Measurements from ENCODE around the gene TENM4.
"Not testable (repeated sequence)": the region's sequence is repeated elsewhere in the genome, so short reads cannot be mapped to it uniquely, and the experiment has no call there.

Gene TENM4

DNA sequence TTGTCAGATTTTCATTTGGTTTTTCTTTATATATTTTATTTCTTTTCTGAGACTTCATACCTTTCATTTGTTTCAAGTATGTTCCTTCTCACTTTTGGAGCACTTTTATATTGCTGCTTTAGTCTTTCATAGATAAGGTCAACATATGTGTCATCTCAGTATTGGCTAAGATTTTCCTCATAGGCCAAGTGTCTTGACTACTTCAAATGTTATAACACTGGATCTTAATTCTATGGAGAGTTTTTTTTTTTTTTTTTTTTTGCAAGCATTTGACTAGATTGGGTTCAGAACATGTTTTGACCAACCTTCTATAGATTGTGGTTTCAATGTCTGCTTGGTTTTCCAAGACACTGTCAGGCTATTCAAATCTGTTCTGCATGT is 797.2 kb downstream of the TENM4 start:
- no peak for DNase-seq

DNA sequence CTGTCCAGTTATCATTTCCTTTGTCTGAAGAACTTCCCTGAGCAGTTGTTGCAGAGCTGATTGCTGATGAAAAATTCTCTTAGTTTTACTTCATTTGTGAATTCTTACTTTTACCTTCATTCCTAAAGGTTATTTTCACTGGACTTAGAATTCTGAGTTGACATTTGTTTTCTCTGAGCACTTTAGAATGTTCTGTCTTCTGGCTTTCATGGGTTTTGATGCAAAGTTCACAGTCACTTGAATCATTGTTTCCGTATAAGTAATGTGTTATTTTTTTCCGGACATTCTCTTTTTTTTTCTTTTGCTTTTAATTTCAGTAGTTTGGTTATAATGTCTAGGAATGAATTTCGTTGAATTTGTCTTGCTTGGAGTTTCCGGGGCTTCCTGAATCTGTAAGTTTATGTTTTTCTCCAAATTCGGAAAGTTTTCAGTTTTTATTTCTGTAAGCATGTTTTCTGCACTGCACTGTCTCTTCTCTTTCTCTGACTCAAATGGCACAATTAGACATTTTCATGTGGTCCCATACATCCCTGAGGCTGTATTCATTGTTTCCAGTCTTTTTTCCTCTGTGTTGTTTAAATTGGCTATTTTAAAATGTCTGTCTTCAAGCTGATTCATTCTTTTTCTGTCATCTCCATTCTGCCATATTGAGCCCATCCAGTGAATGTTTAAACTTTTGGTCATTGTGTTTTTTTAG is 797.7 kb downstream of the TENM4 start:
- no peak for DNase-seq

GRCh38 chr11:78641541-78641940 is 799.3 kb downstream of the TENM4 start:
- no peak for DNase-seq

- no peak for DNase-seq
These were observed 802.0 kb downstream of the TENM4 start for GRCh38 chr11:78638704-78639380.

GRCh38 chr11:78637527-78637926 is 803.3 kb downstream of the TENM4 start:
- DNase-seq: not testable (repeated sequence)

DNA sequence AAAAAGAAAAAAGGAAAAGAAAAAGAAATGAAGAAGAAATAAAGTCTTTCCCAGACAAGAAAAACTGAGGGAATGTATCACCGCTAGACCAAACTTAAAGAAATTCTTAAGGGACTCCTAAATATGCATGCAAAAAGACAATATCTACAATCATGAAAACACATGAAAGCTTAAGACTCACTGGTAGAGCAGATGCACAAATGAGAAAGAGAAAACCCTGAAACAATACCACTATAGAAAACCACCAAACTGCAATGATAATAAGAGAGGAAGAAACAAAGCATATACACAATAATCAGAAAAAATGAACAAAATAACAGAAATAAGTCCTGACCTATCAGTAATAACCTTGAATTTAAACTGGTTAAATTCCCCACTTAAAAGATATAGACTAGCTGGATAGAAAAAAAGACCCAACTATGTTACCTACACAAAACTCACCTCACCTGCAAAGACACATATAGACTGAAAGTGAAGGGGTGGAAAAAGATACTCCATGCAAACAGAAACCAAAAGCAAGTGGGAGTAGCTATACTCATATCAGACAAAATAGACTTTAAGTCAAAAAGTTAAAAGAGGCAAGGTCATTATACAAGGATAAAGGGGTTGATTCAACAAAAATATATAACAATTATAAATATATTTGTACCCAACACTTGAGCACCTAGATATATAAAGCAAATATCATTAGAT is 804.9 kb downstream of the TENM4 start:
- no peak for DNase-seq

- DNase-seq: no peak
These were observed 807.1 kb downstream of the TENM4 start for GRCh38 chr11:78633516-78634310.

GRCh38 chr11:78630561-78631303 is 810.1 kb downstream of the TENM4 start:
- no peak for DNase-seq

DNA sequence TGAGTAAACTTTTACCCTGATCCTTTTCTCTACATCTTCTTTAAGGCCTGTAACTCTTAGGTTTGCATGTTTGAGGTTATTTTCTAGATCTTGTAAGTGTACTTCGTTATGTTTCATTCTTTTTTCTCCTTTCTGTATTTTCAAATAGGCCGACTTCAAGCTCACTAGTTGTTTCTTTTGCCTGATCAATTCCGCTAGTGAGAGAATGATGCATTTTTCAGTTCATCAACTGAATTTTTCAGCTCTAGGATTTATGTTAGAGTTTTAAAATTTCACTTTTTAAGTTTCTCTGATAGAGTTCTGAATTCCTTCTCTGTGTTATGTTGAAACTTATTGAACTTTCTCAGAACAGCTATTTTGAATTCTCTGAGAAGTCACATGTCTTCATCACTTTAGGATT is 810.7 kb downstream of the TENM4 start:
- no peak for DNase-seq

- DNase-seq: no peak
These were observed 818.2 kb downstream of the TENM4 start for GRCh38 chr11:78622666-78623065.

DNA sequence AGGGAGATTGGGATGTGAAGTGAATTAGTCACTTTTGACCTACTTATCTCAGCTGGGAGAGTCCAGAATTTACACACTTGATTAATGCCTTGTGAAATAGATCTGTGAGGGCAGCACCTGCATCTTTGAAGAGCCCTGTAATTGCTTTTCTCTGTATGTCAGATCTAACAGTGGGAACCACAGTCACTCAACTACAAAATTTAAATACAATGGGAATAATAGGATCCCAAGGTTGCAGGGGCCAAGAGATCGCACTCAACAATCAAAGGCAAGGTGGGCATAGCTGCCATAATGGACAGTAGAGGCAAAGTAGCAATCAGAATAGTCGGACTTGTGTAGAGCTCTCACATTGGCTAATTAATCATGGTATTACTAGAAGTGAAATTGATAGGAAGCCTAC is 820.7 kb downstream of the TENM4 start:
- DNase-seq: no peak

GRCh38 chr11:78615724-78616123 is 825.1 kb downstream of the TENM4 start:
- no peak for DNase-seq

DNA sequence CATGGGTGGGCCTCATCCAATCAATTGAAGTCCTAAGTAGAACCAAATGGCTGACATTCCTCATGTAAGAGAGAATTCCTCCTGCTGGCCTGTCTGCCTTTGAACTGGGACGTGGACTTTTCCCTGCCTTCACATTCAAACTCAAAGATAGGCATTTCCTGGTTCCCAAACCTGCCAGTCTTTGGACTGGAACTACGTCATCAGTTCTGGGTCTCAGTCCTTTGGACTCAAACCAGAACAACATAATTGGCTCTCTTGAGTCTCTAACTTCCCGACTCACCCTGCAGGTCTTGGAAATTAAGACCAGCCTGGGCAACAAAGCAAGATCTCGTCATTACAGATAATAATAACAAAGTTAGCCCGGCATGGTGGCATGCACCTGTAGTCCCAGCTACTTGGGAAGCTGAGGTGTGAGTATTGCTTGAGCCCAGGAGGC is 827.4 kb downstream of the TENM4 start:
- no peak for DNase-seq

DNA sequence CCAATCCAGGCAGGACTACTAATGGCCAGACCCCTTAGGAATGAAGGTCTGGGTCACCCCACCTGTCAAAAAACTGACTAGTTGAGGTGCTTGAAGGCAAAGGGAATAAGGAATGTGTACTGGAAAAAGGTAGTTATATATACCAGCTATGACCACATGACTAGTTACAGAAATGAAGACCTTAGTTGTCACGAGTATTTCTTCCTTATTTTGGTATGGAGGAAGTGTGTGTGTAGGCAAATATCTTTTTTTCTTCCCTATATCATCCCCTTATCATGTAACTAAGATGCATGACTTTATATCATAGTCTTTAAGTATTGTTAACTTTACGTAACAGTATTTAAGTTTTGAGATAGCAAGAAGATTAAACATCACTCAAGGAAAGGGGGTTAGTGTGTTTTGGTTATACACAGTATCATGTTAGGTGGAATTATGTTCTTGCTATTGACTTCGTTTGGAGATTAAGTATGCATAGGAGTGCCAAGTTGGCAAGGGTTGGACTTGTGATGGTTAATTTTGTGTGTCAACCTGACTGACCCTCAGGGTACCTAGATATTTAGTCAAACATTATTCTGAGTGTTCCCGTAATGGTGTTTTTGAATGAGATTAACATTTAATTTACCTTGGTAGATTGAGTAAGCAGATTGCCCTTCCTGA is 828.0 kb downstream of the TENM4 start:
- no peak for DNase-seq

GRCh38 chr11:78609321-78609720 is 831.5 kb downstream of the TENM4 start:
- DNase-seq: not testable (repeated sequence)

GRCh38 chr11:78607696-78608095 is 833.1 kb downstream of the TENM4 start:
- no peak for DNase-seq

GRCh38 chr11:78606667-78607066 is 834.2 kb downstream of the TENM4 start:
- DNase-seq: no peak

DNA sequence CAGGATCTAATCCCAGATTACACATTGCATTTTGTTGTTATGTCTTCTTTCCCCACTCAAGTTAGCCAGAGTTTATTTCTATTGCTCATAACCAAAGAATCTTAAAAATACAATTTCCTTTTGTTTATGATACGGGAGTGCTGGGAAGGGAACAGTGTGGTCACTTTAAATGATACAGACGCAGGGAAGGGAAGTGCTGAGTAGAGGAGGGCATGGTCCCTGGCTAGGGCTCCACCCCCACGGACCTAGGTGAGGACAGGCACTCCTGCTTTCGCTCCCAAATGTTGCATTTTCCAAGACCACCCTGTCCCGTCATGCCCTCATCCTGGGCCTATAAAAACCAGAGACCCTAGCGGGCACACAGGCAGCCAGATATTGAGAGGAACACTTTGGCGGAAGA is 835.5 kb downstream of the TENM4 start:
- no peak for DNase-seq

DNA sequence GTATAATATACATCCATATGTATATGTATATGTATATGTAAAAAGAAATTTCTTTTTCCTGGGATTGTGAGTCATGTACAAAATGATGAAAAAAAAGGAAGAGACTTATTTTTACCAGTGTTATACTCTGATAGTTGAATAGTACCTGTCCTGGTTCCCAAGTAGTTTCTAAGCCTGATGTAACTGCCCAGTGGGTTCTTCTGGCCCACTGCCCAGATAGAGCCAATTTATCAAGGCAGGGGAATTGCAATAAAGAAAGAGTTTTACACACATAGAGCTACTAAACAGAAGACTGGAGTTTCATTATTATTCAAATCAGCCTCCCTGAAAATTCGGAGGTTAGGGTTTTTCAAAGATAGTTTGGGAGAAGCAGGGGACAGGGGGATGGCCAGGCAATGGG is 837.0 kb downstream of the TENM4 start:
- no peak for DNase-seq
